NCI-H82 treated with DMSO at 0.1 percent for 48 hours (cell line): Measurements from ENCODE around the gene SNAPC2.
"Not testable (repeated sequence)": the region's sequence is repeated elsewhere in the genome, so short reads cannot be mapped to it uniquely, and the experiment has no call there.

Experiments
- DNase-seq: peaks from one replicate; lab custom pipeline; 2025; ENCODE audit not compliant: unreplicated experiment; lab: John Stamatoyannopoulos, UW

Gene SNAPC2

GRCh38 chr19:7908742-7909461 lies 11.2 kb upstream of the SNAPC2 start:
- no peak for DNase-seq

- DNase-seq = no peak
These were observed 10.6 kb upstream of the SNAPC2 start for GRCh38 chr19:7909471-7910067.

- DNase-seq = no peak
These were observed 9.6 kb upstream of the SNAPC2 start for GRCh38 chr19:7910321-7911161.

GRCh38 chr19:7911508-7912143 lies 8.5 kb upstream of the SNAPC2 start:
- no peak for DNase-seq

- DNase-seq = no peak
These were observed 7.9 kb upstream of the SNAPC2 start for GRCh38 chr19:7912144-7912696.

- DNase-seq = no peak
These were observed 7.2 kb upstream of the SNAPC2 start for GRCh38 chr19:7912697-7913564.

- DNase-seq = no peak
These were observed 6.5 kb upstream of the SNAPC2 start for GRCh38 chr19:7913652-7914051.

- DNase-seq = no peak
These were observed 6.0 kb upstream of the SNAPC2 start for GRCh38 chr19:7914099-7914498.

GRCh38 chr19:7914598-7915045 lies 5.5 kb upstream of the SNAPC2 start, which contains the start of gene TGFBR3L:
Gene TGFBR3L, plus strand, starts transcription at chr19:7914830.
- DNase-seq = no peak

- DNase-seq = no peak
These were observed 4.7 kb upstream of the SNAPC2 start for GRCh38 chr19:7915250-7916102.

GRCh38 chr19:7916103-7916954 lies 3.8 kb upstream of the SNAPC2 start:
- DNase-seq = no peak

GRCh38 chr19:7916955-7917266 lies 3.2 kb upstream of the SNAPC2 start:
- no peak for DNase-seq

GRCh38 chr19:7917267-7918061 lies 2.7 kb upstream of the SNAPC2 start:
- no peak for DNase-seq

GRCh38 chr19:7918062-7918614 lies 2.0 kb upstream of the SNAPC2 start:
- DNase-seq = not testable (repeated sequence)

GRCh38 chr19:7918615-7919421 lies 1.3 kb upstream of the SNAPC2 start:
- no peak for DNase-seq

- DNase-seq = peak; percentile 95
These were observed 572 bp downstream of the SNAPC2 start for GRCh38 chr19:7920519-7921301.
